Activated T-cell treated with anti-CD3 and anti-CD28 coated beads for 4 hours (primary cell): ENCODE measurements around the gene CLN6.
A peak's percentile ranks its signal among the peaks of the same experiment; 100 is the strongest.

Experiments
- DNase-seq: peaks from one replicate; pipeline ENCODE4 v3.0.0-alpha.2; 2020

The CLN6 gene

GRCh38 chr15:68229386-68230156, at the start of gene CLN6:
CLN6 (minus strand) TSS chr15:68229728; CDS start chr15:68229584, 144 bp downstream.
- DNase-seq: peak; percentile 70

DNA sequence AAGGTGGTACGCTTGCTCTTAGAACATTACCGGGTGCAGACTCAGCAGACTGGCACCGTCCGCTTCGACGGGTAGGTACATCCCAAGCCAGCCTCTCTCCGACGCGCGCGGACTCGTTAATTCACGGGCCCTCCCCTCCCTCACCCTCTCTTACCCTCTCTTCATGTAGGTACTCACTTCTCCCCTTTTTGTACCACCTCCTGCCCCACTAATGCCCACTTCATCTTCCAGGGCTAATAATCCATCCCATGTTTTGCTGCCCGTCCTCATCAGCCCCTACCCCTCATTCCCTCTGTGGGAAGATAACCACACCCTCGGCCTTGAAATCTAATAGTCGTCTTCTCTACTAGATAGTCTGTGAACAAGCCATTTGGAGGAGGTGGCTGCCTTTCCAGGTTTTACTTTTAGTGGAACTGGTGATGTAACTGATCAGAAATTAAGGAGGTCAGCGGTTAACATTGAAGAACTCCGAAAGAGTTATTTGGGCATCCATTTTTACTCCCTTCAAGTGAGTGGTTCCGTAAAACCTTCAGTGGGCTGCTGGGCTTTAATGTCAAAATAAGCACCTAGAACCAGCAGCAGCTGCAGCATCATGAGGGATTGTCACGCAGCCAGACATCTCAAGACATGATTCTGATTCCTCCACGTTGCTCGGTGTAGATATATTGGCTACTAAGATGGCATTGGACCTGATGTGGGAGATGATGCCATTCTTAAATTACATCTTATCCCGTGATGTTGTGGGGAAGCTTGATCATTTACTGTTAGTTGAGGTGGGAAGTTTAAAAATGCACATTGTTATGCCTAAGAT, 49.3 kb upstream of the CLN6 start:
- no peak for DNase-seq

DNA sequence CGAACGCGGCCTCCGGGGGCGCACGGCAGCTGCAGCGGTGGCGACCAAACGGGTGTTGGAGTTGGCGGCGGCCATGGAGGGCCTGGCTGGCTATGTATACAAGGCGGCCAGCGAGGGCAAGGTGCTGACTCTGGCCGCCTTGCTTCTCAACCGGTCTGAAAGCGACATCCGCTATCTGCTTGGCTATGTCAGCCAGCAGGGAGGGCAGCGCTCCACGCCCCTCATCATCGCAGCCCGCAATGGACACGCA, 48.7 kb upstream of the CLN6 start:
- peak; percentile 48 for DNase-seq

DNA sequence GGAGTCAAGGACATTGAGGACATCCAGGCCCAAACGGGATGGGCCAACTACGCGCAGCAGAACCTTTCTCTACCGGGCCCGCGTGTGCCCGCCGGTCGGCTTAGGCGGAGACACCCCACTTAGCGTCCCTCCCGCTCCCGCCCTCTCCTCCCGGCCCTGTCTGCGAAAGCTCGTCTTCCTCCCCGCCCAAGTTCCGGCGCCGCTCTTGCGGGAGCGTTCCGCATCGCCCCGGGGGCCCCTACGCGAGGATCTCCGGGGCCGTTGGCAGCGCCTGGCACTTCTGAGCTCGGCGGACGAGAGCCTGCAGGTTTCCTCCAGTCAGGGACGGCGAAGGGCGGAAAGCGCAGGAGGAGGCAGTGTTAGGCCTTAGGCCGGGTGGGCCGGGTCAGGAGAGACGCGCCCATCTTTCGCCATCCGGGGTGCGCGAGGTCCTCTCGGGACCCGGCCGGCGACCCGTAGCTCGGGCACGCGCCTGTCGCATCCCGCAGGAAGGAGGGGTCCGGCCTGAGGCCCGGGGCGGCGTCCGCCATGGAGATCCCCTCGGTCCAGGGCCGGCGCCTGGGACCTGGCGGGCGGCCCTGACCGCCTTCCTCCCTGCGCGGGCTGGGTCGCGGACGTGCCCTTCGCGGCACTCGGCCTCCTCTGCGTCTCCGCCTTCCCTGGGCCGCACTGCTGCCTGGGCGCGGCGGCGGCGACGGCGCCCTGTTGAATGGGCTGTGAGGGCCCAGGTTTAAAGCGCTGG, 48.2 kb upstream of the CLN6 start, which contains the start of gene FEM1B:
FEM1B (plus strand) TSS at position 143 of the 742 bp plus-strand sequence. CDS start 673 bp downstream, outside the sequence.
- peak; percentile 84 for DNase-seq

DNA sequence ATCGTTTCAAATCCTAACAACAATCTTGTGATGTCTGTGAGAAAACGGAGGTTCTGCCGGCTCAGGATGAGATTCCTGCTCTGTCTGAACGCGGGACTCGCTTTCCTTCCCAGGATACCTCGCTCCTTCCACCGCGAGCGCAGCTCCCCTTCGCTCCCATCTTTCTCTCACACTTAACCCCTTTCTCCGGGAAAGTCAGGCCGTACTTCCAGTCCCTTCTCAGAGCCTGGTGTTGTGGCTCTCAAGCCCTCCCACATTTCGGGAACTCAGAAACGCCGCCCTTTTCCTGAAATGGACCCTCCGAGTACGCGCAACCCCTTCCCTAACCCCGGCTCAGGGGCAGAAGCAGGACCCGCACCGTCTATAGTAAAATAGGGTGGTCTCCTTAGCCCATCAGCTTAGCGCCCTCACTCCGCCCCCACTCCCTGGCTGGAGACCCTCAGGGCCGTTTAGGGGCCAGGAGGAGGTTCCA, 47.6 kb upstream of the CLN6 start:
- no peak for DNase-seq

GRCh38 chr15:68276668-68277067, 47.1 kb upstream of the CLN6 start:
- DNase-seq: no peak

GRCh38 chr15:68275165-68275746, 45.7 kb upstream of the CLN6 start:
- DNase-seq: no peak

GRCh38 chr15:68274201-68274848, 44.8 kb upstream of the CLN6 start:
- DNase-seq: no peak

GRCh38 chr15:68272721-68273271, 43.3 kb upstream of the CLN6 start:
- DNase-seq: no peak

- DNase-seq: no peak
Measured at GRCh38 chr15:68271854-68272471, 42.4 kb upstream of the CLN6 start.

- DNase-seq: no peak
Measured at GRCh38 chr15:68268405-68268804, 38.9 kb upstream of the CLN6 start.

DNA sequence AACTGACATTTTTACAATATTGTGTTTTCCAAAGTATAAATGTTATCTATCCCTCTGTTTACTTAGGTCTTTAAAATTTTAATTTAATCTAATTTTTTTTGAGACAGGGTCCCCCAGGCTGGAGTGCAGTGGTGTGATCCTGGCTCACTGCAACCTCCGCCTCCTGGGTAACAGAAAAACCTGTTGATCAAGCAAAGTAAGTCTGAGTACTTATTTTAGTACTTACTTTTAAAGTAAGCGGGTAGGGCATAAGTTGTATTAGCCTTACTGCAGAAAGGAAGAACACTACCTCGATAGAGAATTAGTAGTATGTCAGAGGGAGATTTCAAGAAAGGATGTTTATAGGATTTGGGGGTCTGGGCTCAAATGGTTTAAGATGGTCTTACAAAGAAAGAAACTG, 36.1 kb upstream of the CLN6 start:
- no peak for DNase-seq

GRCh38 chr15:68265081-68265480, 35.6 kb upstream of the CLN6 start:
- no peak for DNase-seq

DNA sequence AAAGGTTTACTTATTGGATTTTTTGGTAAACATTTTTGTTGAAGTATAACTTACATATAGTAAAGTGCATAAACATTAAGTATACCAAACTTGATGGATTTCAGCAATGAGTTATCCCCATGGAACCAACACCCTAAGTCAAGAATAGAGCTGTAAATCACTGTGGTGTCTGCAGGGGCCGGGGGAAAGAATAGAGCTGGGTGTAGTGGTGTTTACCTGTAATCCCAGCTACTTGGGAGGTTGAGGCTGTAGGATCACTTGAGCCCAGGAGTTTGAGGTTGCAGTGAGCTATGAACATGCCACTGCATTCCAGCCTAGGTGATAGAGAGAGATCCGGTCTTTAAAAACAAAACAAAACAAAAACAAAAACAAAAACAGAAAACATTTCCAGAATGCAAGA, 34.8 kb upstream of the CLN6 start:
- no peak for DNase-seq

- DNase-seq: no peak
Measured at GRCh38 chr15:68262514-68263356, 33.2 kb upstream of the CLN6 start.

DNA sequence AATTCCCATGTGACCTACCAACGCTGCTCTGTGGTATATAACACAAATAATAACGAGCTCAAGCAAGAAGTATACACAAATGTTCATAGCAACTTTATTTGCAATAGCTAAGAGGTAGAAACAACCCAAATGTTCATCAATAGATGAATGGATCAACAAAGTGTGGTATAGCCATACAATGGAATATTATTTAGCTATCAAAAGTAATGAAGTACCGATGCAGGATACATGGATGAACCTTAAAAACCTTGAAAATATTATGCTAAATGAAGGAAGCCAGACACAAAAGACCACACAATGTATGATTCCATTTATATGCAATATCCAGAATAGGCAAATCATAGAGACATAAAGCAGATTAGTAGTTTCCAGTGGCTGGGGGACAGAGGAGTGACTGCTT, 32.5 kb upstream of the CLN6 start:
- no peak for DNase-seq

- no peak for DNase-seq
Measured at GRCh38 chr15:68261241-68261640, 31.7 kb upstream of the CLN6 start.

GRCh38 chr15:68259883-68260282, 30.4 kb upstream of the CLN6 start:
- DNase-seq: no peak

DNA sequence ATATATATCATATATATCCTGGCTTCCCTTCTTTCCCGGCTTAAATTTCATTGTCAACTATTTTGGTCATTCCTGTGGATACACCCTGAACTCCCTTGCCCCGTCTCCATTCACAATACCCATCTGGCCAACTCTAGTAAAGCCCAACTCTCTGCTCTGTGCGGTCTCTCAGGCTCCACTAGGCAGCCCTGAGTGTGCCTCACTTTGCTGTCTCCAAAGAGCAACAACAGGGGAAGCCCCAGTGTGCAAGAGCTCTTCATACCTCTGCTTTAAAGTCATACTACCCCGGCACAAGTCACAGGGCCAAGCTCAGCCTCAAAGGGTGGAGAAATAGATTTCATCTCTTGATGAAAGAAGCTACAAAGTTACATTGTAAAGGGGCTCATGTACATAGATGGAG, 29.2 kb upstream of the CLN6 start:
- DNase-seq: no peak

DNA sequence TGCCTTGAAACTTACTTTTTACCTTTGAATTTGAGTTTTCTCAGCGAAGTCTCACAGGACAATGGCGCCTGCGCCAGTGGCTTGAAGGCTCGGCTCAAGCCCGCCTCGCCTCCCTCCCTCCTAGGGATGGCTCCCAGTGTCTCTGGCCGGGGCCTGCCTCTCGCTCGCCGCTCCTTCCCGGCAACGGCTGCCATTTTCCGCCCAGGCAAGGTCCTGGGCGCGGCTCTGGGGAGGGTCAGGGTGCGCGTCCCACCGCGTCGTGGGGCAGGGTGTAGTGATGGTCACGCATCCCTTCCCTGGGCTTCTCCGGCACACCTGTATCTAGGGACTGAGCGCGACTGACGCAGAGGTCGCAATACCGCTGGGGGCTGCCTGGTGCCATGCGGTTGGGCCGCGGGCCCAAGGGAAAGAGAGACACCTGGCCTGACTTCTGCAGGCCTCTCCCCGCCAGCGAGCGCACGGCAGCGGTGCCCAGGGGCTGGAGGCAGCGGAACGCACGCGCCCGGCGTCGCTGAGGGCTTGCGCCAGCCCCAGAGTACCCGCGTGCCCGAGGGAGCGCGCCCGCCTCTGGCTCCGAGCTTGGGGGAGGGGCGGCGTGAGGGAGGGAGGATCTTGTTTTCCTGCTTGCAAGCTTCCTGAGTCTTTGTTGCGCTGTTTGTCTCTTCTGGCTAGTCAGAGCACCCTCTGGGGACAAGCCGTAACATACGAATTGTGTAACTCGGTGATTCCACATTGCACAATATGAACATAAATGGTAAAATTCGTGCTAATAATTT, 27.3 kb upstream of the CLN6 start:
- DNase-seq: peak; percentile 47
